GM19463 (cell line): Measurements from ENCODE around the gene OR51E1.

ENCODE experiments used
- ATAC-seq: cut with Tn5 transposase; IDR thresholded peaks from one replicate; pipeline ENCODE4 v1.9.1; 2021; ENCODE audit warnings: mild to moderate bottlenecking, moderate library complexity; ENCODE audit not compliant: unreplicated experiment

The OR51E1 gene

GRCh38 chr11:4647766-4648165 lies 4.0 kb downstream of the OR51E1 start:
- no peak for ATAC-seq

- ATAC-seq: no peak
Observed at GRCh38 chr11:4654635-4655369, 11.0 kb downstream of the OR51E1 start.

- ATAC-seq: no peak
Observed at GRCh38 chr11:4658629-4659445, 15.1 kb downstream of the OR51E1 start.

- no peak for ATAC-seq
Observed at GRCh38 chr11:4662876-4663275, 19.1 kb downstream of the OR51E1 start.

GRCh38 chr11:4664183-4664582 lies 20.4 kb downstream of the OR51E1 start:
- ATAC-seq: no peak

GRCh38 chr11:4664786-4665185 lies 21.0 kb downstream of the OR51E1 start:
- no peak for ATAC-seq

- ATAC-seq: no peak
Observed at GRCh38 chr11:4665424-4665823, 21.6 kb downstream of the OR51E1 start.

GRCh38 chr11:4671741-4672140 lies 28.0 kb downstream of the OR51E1 start:
- no peak for ATAC-seq

- ATAC-seq: no peak
Observed at GRCh38 chr11:4672470-4672869, 28.7 kb downstream of the OR51E1 start.

- no peak for ATAC-seq
Observed at GRCh38 chr11:4673781-4674180, 30.0 kb downstream of the OR51E1 start.

- no peak for ATAC-seq
Observed at GRCh38 chr11:4677948-4678347, 34.2 kb downstream of the OR51E1 start.

- ATAC-seq: no peak
Observed at GRCh38 chr11:4680341-4680740, 36.6 kb downstream of the OR51E1 start.

- ATAC-seq: no peak
Observed at GRCh38 chr11:4682623-4683419, 39.0 kb downstream of the OR51E1 start.

GRCh38 chr11:4684631-4685285 lies 41.0 kb downstream of the OR51E1 start:
- ATAC-seq: no peak

- no peak for ATAC-seq
Observed at GRCh38 chr11:4695442-4695841, 51.7 kb downstream of the OR51E1 start.

- ATAC-seq: no peak
Observed at GRCh38 chr11:4697585-4697984, 53.8 kb downstream of the OR51E1 start, which contains the start of gene OR51E2. Gene OR51E2, minus strand, starts transcription at chr11:4697853. Its CDS starts 15,142 bp downstream, at chr11:4682711.

GRCh38 chr11:4699697-4700435 lies 56.1 kb downstream of the OR51E1 start:
- peak; percentile 93 for ATAC-seq

- ATAC-seq: no peak
Observed at GRCh38 chr11:4700436-4700820, 56.6 kb downstream of the OR51E1 start.

GRCh38 chr11:4704054-4704789 lies 60.4 kb downstream of the OR51E1 start, which contains the start of gene MMP26:
Gene MMP26, plus strand, starts transcription at chr11:4704784.
- no peak for ATAC-seq
